H54 (cell line): ENCODE measurements around the gene GLTP.
"Not testable (repeated sequence)": the region's sequence is repeated elsewhere in the genome, so short reads cannot be mapped to it uniquely, and the experiment has no call there.

ENCODE experiments used
- DNase-seq: peaks from one replicate; pipeline ENCODE4 v3.0.0; 2011; ENCODE audit warnings: low spot score, mixed read lengths; ENCODE audit not compliant: insufficient read length
- FAIRE-seq: peaks from 3 replicates; lab custom pipeline; 2011; peaks lifted over from hg19 to GRCh38; lab: Jason Lieb, UNC
- POLR2A ChIP-seq: IDR thresholded peaks from 2 replicates; pipeline ENCODE4 v1.6.1; 2011; ENCODE audit warnings: low read depth, mild to moderate bottlenecking, low read length

The GLTP gene

GRCh38 chr12:109916045-109916444, 35.7 kb upstream of the GLTP start:
- DNase-seq, result no peak
- TF ChIP-seq POLR2A, result no peak
- FAIRE-seq, result no peak

- DNase-seq (no peak), FAIRE-seq (no peak)
- no peak for TF ChIP-seq POLR2A
Observed at GRCh38 chr12:109915171-109916040, 35.1 kb upstream of the GLTP start.

- TF ChIP-seq POLR2A, result no peak
- no peak for DNase-seq
- FAIRE-seq, result no peak
Observed at GRCh38 chr12:109914461-109914860, 34.1 kb upstream of the GLTP start.

GRCh38 chr12:109912855-109913321, 32.5 kb upstream of the GLTP start:
- DNase-seq, result no peak
- TF ChIP-seq POLR2A, result no peak
- FAIRE-seq, result no peak

GRCh38 chr12:109910969-109911348, 30.6 kb upstream of the GLTP start:
- peak; percentile 82 for DNase-seq
- TF ChIP-seq POLR2A, result no peak
- no peak for FAIRE-seq

GRCh38 chr12:109910254-109910968, 30.1 kb upstream of the GLTP start:
- no peak for TF ChIP-seq POLR2A
- FAIRE-seq, result no peak
- no peak for DNase-seq

- FAIRE-seq (no peak), DNase-seq (no peak)
- TF ChIP-seq POLR2A, result no peak
Observed at GRCh38 chr12:109905301-109905700, 25.0 kb upstream of the GLTP start.

- FAIRE-seq (no peak), DNase-seq (no peak)
- no peak for TF ChIP-seq POLR2A
Observed at GRCh38 chr12:109902891-109903418, 22.6 kb upstream of the GLTP start.

- no peak for TF ChIP-seq POLR2A
- FAIRE-seq (no peak), DNase-seq (peak; percentile 33)
Observed at GRCh38 chr12:109900752-109901580, 20.6 kb upstream of the GLTP start.

- DNase-seq, result peak; percentile 81
- peak; percentile 62 for TF ChIP-seq POLR2A
- FAIRE-seq, result peak; percentile 50
Observed at GRCh38 chr12:109899783-109900751, 19.7 kb upstream of the GLTP start, which contains the start of gene TCHP. Gene TCHP (plus strand): TSS chr12:109900274. CDS start chr12:109903027, 2,753 bp downstream.

GRCh38 chr12:109899345-109899744, 19.0 kb upstream of the GLTP start:
- not testable (repeated sequence) for DNase-seq, FAIRE-seq

- no peak for TF ChIP-seq POLR2A
- DNase-seq (no peak), FAIRE-seq (no peak)
Observed at GRCh38 chr12:109897029-109897428, 16.7 kb upstream of the GLTP start.
